Heart left ventricle (tissue), 13 donors: ENCODE data around the gene DNAAF9.

ENCODE experiments used
- CTCF ChIP-seq, 12 donors: fragments of 200-600 bp; sonication (generic) in 4 of 12; IDR thresholded peaks; one replicate each; pipeline versions ENCODE4 v1.5.0 to v1.8.0; 2018 to 2022; ENCODE audit warnings: antibody characterized with exemption in 12 of 12, mild to moderate bottlenecking in 5 of 12
- POLR2A ChIP-seq, 2 donors: fragments of 450-650 bp; IDR thresholded peaks; one replicate each; pipeline ENCODE4 v1.6.1; 2017; ENCODE audit warnings: antibody characterized with exemption in 2 of 2, mild to moderate bottlenecking in 2 of 2, moderate library complexity in 2 of 2
- donor health status: ischemic (EF 13 %, LVEDD 7.1; RV severe dilation, severe dysfunction).
- donor health status: DM: no; HTN: yes; CAD: no.
- donor health status: DM: no; HTN: no; CAD: no.
- donor health status: ischemic (EF 25% LVEDD 6.9; RV normal size, moderate dysfunction).
- donor health status: ischemic (EF 25% LVEDD 5.7; RV mildly dilated, moderate dysfunction).
- donor health status: ischemic (EF 35%, LVEDD 5.7; RV mildly dilated, moderate dysfunction).
- donor health status: nonischemic (EF 11% LVEDD 7.7; RV severe dilation, severe dysfunction).
- donor health status: DM: yes; HTN: yes; CAD: no.
- donor health status: PGD.
- donor health status: ischemic (EF 29% LVEDD 5.4; RV normal size, mild dysfunction).
- donor health status: nonischemic (EF 23%, LVEDD 6.1; RV moderate dilation, normal function).

GRCh38 chr20:3377644-3378043 is 29.8 kb downstream of the DNAAF9 start:
- TF ChIP-seq POLR2A (IDR thresholded peaks at IDR 0.05), result no peak
- TF ChIP-seq CTCF (IDR thresholded peaks at IDR 0.05), result no peak
